Activated CD8-positive, alpha-beta memory T cell treated with anti-CD3 and anti-CD28 coated beads, Interleukin-2, amount 50 U/mL, for 24 hours (primary cell): ENCODE results near the gene DNAJC3.
"Not testable (repeated sequence)": the region's sequence is repeated elsewhere in the genome, so short reads cannot be mapped to it uniquely, and the experiment has no call there.

ENCODE experiments used
- DNase-seq: peaks from one replicate; pipeline ENCODE4 v3.0.0-alpha.2; 2020; ENCODE audit errors: extremely low read depth

DNAJC3 gene

DNA sequence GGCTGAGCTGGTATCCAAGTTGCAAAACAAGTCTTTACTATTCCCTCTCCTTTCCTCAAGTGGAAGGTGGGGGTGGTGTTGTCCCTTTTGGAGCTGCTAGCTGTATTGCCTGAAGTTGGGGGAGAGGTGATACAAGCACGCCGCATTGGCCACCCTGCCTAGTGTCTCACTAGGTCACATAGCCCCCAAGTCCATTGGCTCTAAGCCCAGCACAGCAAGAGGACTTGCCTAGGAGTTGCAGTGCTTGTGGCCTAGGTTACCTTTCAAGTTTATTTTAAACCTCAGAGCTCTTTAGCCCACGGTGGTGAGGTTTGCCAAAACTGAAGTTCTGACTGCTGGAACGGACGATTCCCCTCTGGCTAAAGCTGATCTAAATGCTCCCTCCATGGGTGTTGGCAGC, 5.3 kb upstream of the DNAJC3 start:
- DNase-seq, result no peak

DNA sequence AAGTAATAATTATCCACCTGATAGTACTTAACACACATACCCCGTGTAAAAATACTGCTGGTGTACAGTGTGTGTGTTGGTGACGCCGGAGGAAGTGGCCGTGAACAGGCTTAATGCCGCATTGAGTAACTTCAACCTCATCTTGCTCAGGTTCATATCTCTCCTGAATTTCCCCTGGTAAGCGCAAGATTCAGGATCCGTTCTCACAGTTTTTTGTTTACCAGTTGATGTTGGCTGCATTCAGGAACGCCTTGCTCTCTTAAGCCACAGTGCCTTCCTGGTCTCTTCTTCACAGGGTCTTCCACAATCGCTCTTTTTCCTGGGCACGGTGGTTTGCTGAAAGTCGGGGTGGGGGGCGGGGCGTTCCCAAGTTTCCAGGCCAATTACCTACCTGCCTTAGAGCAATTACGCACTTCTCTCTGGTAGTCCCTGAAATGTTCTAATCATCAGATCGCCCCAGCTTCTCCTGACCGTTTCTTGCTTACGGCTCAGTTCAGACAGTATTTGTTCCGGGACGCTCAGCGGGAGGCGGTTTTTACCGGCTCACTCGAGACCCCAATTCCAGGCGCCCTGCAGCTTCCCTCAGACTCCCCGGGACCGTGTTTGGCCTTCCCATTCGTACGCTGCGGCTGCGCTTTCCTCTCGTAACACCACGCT, 706 bp upstream of the DNAJC3 start:
- peak; percentile 7 for DNase-seq

DNA sequence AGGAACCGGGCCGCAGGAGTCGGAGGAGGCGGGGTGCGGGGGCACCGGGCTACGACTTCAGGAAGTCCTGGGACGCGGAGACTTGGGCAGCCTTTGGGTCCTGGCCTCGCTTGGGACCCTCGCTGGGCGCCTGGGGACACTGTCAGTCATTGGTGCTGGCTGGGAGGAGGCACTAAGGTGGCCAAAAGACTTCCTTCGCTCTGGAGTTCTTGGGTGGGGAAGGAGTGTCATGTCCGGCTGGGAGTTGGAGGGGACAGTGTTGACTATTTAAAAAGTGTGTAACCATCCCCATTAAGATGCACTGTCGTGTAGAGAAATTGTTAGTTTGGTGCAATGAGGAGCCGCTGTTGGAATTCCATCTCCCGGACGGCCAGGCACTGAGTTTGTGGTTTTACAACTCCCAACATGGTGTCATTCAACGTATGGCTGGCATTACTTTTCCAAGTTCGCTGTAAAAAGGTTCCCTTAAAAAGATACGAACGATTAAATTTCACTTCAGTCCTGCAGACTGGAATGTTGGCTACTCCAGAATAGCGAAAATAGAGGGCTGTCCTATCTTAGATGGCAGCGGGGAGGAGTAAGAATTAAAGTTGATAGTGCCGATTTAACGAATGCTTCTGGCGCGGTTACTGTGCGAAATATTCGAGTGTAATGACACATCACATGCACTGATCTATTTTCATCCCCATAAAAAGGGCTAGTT, 776 bp downstream of the DNAJC3 start:
- DNase-seq, result no peak

DNA sequence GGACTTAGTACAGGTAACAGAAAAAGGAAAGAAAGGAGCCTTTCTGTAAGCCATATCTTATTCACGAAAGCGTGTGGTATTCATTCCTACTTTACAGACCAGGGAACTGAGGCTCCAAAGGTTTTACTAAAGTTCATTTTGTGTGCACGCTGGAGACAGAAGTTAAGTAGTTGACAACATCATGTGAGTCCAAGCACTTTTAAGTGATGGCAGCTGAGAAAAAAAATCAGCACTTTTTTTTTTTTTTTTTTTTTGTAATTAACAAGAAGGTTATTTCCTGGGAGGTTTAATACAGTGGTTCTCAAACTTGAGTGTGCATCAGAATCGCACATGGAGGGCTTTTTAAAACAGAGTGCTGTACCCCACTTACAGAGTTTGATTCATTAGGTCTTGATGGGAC, 2.0 kb downstream of the DNAJC3 start:
- DNase-seq, result no peak

DNA sequence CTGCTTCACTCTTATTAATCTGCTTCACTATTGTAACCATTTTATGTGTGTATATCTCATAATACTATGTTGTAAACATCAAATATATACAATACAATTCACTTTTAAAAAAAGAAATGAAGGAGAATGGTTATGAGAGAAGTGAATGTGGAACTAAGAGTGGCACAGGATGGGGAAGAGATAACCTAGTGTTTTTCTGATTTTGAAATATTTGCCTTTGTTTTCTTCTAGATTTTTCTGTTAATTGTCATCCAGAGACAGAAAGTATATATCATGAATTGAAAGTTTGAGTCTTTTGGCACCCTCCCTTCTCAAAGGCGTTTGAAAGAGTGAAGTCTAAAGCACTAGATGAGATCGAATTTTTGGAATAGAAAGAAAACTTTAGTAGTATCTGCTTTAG, 2.8 kb downstream of the DNAJC3 start:
- no peak for DNase-seq

DNA sequence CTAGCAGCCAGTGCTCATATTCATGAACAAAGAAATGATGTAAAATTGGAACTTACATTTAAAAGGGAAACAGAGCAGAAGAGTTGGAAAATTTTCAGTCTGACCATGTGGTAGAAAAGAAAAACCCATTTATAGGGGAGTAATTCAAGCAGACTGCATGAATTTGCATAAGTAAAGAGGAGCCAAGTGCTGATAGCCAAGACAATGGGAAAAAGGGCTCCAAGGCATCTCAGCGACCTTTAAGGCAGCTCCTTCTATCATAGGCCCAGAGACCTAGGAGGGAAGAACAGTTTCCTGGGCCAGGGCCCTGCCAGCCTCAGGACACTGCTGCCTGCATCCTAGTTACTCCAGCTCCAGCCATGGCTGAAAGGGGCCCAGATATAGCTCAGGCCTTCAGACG, 7.5 kb downstream of the DNAJC3 start:
- DNase-seq, result no peak

DNA sequence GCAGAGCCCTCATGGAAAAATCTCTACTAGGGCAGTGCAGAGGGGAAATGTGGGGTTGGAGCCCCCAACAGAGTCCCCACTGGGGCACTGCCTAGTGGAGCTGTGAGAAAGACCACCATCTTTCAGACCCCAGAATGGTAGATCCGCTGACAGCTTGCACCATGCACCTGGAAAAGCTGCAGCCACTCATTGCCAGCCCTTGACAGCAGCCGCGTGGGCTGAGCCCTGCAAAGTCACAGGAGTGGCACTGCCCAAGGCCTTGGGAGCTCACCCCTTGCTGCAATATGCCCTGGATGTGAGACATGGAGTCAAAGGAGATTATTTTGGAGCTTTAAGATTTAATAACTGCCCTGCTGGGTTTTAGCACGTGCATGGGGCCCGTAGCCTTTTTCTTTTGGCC, 8.0 kb downstream of the DNAJC3 start:
- DNase-seq, result not testable (repeated sequence)

DNA sequence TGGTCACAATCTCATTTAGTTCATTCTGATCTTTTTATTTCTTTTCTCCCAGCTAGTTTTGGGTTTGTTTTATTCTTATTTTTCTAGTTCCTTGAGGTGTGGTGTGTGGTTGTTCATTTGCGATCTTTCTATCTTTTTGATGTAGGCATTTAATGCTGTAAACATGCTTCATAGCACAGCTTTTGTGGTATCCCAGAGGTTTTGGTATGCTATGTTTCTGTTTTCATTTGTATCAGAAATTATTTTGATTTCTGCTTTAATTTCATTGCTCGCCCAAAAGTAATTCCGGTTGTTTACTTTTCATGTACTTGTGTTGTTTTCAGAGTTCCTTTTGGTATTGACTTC, 12.6 kb downstream of the DNAJC3 start:
- no peak for DNase-seq

DNA sequence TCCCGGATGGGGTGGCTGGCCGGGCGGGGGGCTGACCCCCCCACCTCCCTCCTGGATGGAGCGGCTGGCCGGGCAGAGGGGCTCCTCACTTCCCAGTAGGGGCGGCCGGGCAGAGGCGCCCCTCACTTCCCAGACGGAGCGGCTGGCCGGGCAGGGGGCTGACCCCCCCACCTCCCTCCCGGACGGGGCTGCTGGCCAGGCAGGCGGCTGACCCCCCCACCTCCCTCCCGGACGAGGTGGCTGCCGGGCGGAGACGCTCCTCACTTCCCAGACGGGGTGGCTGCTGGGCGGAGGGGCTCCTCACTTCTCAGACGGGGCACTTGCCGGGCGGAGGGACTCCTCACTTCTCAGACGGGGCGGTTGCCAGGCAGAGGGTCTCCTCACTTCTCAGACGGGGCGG, 14.0 kb downstream of the DNAJC3 start:
- DNase-seq, result not testable (repeated sequence)

DNA sequence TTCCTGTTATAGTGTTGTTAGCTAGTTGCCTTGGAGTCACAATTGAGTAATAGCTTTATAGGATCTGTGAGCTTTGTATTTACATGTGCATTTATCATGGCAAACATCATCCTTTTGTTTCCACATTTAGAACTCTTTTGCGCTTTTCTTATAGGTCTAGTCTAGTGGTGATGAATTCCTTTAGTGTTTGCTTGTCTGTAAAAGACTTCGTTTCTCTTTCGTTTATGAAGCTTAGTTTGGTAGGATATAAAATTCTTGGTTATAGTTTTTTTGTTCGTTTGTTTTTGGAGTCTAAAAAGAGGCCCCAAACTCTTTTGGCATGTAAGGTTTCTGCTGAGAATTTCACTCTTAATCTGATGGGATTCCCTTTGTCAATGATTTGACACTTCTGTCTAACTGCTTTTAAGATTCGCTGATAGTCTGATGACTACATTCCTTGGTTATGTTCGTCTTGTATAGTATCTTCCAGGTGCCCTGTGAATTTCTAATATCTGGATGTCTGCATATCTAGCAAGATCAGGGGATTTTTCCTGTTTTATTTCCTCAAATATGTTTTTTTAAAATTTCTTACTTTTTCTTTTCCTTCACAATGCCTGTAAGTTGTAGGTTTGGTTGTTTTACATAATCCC, 20.2 kb downstream of the DNAJC3 start:
- no peak for DNase-seq

DNA sequence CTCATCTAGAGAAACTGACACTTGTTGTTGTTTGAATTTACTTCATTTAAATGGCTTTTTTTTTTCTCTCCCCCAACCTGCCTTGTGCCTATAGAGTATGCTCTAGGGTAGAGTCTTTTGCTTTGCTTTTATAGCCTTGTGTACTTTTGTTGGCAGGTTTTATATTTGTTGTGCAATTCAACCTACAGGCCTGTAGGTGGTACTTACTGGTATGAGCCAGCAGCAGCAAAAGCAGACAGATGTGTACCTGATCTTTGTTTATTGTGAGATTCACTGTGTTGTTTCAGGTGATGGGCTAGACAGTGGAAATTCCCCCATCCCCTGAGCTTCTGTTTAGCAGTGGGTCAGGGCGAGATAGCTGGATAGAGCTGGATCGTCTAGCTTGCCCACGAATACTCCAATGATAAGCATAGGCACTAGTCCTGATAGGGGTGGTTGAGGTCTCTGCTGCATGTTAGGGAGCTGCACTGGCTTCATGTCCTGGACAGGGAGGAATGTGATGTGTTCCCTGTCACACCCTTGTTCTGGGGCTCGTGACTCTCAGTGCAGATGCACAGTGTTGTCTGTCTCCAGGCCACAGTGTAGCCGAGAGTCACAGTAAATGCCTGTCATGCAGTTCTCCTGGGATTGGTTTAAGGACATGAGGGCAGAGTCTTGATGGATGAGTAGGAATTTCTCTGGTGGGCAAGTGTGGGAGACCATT, 21.3 kb downstream of the DNAJC3 start:
- no peak for DNase-seq

DNA sequence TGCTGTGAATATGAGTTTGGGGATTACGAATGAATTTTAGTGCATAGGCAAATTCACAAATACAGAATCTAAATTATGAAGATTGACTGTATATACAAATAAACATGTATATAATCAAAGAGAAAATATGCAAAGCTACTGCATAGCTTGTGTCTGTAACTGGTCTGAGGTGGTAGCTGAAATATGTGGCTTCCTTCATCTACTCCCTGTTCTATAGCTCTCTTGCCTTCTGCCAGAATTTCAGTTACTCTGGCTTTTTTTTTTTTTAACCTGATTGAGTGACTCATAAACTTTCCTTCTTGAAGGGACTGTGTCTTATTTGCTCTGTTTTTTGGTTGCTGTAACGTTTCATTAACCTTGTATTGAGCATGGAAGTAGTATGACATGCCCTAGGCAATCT, 26.6 kb downstream of the DNAJC3 start:
- no peak for DNase-seq

DNA sequence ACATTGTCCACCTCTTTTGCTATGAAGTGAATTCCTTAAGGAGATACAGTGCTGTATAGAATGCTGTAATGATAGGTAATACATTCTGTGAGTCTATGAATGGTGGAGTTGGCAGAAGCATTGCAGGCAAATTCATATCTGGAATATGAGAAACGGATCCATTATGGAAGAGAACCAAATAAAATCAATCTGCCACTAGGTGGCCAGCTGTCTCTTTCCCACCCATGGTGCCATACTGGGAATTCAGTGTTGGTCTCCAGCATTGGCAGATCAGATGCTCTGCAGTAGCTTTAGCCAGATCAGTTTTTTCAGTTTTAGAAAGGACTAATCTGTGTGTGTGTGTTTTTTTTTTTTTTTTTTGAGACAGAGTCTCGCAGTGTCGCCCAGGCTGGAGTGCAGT, 27.6 kb downstream of the DNAJC3 start:
- no peak for DNase-seq

DNA sequence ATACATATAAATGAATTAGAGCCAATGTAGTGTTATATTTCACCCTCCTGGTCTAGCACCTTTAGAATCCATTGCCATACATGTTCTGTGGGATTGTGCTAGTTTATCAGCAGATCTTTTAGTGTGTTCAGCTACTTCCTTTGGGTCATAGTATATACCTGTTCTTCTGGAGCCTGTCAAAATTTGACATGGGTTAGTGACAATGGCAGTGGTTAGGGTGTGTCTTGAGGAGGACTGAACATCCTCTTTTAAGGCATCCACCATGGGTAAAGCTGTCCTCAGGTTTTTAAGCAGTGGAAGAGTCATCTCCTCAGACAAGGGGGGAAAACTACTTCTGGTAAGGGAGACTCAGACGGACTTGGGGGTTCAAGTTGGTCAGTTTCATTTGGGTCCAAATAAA, 29.4 kb downstream of the DNAJC3 start:
- no peak for DNase-seq

DNA sequence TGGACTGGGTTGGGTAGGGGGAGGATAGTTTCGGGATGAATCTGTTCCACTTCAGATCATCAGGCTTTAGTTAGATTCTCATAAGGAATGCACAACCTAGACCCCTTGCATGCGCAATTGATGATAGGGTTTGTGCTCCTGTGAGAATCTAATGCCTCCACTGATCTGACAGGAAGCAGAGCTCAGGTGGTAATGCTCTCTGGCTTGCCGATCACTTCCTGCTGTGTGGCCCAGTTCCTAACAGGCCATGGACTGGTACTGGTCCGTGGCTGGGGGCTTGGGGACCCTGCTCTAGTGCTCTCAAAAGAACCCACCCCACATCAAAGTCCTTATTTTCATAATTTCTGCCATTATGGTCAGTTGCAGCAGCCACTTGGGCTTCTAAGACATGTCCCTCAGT, 30.1 kb downstream of the DNAJC3 start:
- DNase-seq, result no peak

DNA sequence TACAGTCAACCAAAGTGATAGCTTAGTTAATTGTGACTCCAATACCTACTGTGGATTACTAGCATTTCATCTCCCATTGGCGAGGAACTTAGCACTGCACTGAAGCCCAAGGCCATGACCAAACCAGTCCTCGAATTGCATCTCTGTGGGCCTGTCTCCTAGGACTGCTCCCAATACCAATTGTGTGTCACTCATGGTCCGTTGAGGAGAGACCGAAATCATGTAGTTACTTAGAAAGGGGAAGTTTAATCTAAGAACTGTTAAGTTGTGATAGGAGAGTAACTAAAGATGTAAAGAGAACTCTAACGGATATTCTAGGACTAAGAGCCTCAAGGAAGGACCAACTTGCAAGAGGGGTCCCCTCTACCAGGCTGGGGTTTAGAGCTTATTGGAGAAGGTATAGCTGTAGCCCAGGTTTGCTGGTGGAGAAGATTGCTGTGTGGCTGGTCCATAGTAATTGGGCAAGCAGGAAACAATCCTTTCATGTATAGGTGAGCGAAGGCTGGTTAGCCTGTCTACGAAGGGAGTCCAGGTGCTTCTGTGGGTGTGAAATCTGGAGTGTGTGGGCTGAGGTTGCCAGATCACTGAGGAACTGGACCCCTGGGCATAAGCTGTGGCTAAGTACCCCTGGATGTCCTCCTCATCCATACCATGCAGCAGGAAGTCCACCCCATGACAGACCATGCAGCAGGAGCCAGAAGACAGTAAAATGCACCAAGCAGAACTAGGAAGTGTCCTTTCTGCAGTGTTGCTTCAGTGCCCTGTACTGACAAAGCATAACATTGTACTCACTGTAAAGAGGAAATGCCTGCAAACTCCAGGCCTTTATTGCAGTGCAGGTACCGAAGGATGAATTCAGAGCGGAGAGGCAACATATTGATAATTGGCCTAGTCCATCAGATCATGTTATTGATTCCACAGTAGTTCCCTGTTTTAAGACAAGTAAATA, 30.8 kb downstream of the DNAJC3 start:
- DNase-seq, result no peak

DNA sequence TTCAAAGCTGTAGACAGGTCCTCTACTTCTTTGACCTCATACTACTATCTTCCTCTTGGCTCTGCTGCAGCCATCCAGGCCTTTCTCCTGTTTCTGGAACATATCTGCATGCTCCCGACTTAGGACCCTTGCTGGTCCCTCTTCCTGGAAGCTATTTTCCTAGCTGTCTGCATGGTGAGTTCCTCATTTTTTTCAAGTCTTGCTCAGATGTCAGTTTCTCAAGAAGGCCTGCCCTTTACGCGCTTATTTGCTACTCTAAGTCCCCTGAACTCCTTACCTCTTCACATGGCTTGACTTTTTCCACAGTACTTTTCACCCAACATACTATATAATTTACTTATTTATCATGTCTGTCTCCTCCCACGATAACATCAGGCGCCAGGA, 31.4 kb downstream of the DNAJC3 start:
- no peak for DNase-seq

DNA sequence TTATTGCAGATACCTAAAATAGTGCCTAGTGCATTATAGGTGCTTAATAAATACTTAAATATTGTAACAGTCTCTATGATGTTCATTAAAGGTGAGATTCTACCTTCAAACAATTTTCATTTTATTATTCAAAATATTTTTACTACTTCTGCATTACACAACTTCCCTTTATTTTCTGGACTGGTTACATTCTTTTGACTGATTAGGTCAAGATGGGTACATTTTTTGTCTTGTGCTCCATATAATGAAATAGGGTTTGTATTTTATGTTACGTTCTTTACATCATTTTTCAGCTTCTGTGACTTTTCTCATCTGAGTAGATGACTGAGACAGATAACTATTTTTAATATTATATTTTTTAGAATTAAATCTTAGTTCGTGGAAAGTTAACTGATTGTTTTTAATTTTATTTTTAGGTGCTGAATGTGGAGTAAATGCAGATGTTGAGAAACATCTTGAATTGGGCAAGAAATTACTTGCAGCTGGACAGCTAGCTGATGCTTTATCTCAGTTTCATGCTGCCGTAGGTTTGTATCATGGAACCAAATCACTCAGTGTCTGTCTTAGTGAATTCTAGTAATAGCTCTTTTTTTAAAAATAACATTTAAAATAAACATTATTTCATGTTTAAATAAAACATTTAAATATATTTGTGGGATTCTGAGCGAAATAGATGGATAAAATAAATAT, 32.0 kb downstream of the DNAJC3 start:
- DNase-seq, result no peak

DNA sequence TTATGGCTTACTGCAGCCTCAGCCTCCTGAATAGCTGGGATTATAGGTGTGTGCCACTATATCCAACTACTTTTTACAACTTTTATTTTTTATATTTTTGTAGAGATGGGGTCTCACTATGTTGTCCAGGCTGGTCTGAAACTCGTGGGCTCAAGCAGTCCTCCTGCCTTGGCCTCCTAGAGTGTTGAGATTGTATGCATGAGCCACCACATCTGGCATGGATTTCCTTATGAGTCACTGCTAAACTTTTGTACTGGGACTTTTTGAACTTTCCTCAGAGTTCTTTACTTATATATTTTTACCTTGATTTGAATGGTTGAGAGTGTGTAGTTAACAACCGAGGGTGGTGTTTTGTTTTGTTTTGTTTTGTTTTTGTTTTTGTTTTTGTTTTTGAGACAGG, 33.4 kb downstream of the DNAJC3 start:
- DNase-seq, result no peak

DNA sequence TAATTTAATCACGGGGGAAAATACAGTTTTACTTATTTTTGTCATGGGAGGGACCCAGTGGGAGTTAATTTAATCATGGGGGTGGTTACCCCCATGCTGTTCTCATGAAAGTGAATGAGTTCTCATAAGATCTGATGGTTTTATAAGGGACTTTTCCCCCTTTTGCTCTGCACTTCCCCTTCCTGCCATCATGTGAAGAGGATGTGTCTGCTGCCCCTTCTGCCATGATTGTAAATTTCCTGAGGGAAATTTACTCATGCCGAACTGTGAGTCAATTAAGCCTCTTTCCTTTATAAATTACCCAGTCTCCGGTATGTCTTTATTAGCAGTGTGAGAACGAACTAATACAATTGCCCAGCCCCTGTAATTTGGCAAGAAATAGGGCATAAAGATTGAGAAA, 35.9 kb downstream of the DNAJC3 start:
- DNase-seq, result not testable (repeated sequence)

DNA sequence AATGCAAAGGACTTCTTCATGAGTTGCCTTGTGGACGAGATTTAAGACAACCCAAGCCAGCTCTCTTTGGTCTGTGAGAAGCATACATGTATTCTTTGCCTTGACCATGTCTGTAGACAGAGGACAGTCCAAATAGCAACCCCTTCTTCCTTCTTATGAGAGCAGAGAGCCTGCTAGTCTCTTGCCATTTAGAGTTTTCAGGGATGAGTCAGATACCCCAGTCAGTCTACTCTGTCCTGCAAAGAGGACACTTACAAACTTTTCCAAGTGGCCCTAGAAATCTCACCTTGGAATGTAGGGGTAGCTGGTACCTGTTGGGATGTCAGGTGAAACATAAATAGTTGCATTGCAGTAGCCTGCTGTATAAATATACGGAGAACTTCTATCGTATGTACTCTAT, 36.7 kb downstream of the DNAJC3 start:
- no peak for DNase-seq
